GM23338 (cell line): ENCODE measurements around the gene TASOR2.

ENCODE experiments used
- CREB1 ChIP-seq: fragments of 250-450 bp; sonication (Bioruptor Pico); IDR thresholded peaks from 2 replicates; pipeline ENCODE4 v1.5.0; 2020; ENCODE audit warnings: low read depth, mild to moderate bottlenecking, moderate library complexity
- EZH2 ChIP-seq: fragments of 200-600 bp; sonication (generic); IDR thresholded peaks from one replicate; pipeline ENCODE4 v1.8.0; 2017; ENCODE audit warnings: antibody characterized with exemption, mild to moderate bottlenecking, low read depth; ENCODE audit not compliant: unreplicated experiment
- EZH2phosphoT487 ChIP-seq: fragments of 200-600 bp; sonication (generic); IDR thresholded peaks from one replicate; pipeline ENCODE4 v1.8.1; 2018; ENCODE audit warnings: antibody characterized with exemption; ENCODE audit not compliant: unreplicated experiment
- JUNB ChIP-seq: IDR thresholded peaks from one replicate; pipeline ENCODE4 v1.6.1; 2016; ENCODE audit warnings: antibody characterized with exemption; ENCODE audit not compliant: unreplicated experiment
- NANOG ChIP-seq: IDR thresholded peaks from 2 replicates; pipeline ENCODE4 v1.6.1; 2016; ENCODE audit warnings: antibody characterized with exemption, borderline replicate concordance
- POLR2AphosphoS5 ChIP-seq: IDR thresholded peaks from 2 replicates; pipeline ENCODE4 v1.6.1; 2016; ENCODE audit warnings: antibody characterized with exemption, low read depth
- STAT1 ChIP-seq: IDR thresholded peaks from one replicate; pipeline ENCODE4 v1.6.1; 2016; ENCODE audit warnings: antibody characterized with exemption; ENCODE audit not compliant: unreplicated experiment
- TF ChIP-seq, protein P1 (sequence below), 2 experiments: fragments of 200-600 bp in 1 of 2; sonication (generic) in 1 of 2; conservative IDR thresholded peaks; 2 replicates each; pipeline versions ENCODE4 v1.5.1 to v1.6.1; 2016 to 2017; ENCODE audit warnings: antibody characterized with exemption in 2 of 2, low read depth in 2 of 2, mild to moderate bottlenecking in 2 of 2, moderate library complexity in 1 of 2
- TF ChIP-seq, protein P2 (sequence below): IDR thresholded peaks from one replicate; pipeline ENCODE4 v1.6.1; 2018; ENCODE audit warnings: antibody characterized with exemption; ENCODE audit not compliant: unreplicated experiment
- TF ChIP-seq, protein P3 (sequence below): fragments of 250-450 bp; sonication (Bioruptor Pico); IDR thresholded peaks from 2 replicates; pipeline ENCODE4 v1.5.0; 2020; ENCODE audit warnings: mild to moderate bottlenecking, moderate library complexity
- TF ChIP-seq, protein P4 (sequence below): IDR thresholded peaks from 2 replicates; pipeline ENCODE4 v1.6.1; 2016; ENCODE audit warnings: antibody characterized with exemption

DNA sequence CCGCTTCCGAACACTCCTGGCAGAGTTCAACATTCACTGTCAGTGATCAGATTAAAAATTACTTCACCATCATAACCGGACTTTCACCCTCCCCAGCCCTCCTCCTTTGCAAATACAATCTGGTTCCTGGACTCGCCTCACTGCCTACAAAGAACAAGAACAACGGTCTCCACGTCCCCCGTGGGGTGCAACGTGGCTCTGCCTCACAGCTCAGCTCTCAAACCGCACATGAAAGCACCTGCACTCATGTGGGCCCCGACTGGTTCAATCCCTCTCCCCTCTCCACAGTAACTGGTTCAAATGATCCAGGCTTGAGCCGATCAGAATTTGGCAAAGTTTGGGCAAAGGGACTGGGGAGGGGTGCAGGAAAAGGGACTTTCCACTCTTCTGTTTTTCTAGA, 39.3 kb upstream of the TASOR2 start:
- TF ChIP-seq, protein P1, sequence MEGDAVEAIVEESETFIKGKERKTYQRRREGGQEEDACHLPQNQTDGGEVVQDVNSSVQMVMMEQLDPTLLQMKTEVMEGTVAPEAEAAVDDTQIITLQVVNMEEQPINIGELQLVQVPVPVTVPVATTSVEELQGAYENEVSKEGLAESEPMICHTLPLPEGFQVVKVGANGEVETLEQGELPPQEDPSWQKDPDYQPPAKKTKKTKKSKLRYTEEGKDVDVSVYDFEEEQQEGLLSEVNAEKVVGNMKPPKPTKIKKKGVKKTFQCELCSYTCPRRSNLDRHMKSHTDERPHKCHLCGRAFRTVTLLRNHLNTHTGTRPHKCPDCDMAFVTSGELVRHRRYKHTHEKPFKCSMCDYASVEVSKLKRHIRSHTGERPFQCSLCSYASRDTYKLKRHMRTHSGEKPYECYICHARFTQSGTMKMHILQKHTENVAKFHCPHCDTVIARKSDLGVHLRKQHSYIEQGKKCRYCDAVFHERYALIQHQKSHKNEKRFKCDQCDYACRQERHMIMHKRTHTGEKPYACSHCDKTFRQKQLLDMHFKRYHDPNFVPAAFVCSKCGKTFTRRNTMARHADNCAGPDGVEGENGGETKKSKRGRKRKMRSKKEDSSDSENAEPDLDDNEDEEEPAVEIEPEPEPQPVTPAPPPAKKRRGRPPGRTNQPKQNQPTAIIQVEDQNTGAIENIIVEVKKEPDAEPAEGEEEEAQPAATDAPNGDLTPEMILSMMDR (conservative IDR thresholded peaks at IDR 0.05; ENCODE audit: low read depth in 2 of 2) = no peak
- TF ChIP-seq EZH2 = no peak
- TF ChIP-seq, protein P2, sequence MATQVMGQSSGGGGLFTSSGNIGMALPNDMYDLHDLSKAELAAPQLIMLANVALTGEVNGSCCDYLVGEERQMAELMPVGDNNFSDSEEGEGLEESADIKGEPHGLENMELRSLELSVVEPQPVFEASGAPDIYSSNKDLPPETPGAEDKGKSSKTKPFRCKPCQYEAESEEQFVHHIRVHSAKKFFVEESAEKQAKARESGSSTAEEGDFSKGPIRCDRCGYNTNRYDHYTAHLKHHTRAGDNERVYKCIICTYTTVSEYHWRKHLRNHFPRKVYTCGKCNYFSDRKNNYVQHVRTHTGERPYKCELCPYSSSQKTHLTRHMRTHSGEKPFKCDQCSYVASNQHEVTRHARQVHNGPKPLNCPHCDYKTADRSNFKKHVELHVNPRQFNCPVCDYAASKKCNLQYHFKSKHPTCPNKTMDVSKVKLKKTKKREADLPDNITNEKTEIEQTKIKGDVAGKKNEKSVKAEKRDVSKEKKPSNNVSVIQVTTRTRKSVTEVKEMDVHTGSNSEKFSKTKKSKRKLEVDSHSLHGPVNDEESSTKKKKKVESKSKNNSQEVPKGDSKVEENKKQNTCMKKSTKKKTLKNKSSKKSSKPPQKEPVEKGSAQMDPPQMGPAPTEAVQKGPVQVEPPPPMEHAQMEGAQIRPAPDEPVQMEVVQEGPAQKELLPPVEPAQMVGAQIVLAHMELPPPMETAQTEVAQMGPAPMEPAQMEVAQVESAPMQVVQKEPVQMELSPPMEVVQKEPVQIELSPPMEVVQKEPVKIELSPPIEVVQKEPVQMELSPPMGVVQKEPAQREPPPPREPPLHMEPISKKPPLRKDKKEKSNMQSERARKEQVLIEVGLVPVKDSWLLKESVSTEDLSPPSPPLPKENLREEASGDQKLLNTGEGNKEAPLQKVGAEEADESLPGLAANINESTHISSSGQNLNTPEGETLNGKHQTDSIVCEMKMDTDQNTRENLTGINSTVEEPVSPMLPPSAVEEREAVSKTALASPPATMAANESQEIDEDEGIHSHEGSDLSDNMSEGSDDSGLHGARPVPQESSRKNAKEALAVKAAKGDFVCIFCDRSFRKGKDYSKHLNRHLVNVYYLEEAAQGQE = no peak
- no peak for TF ChIP-seq EZH2phosphoT487
- no peak for TF ChIP-seq POLR2AphosphoS5
- TF ChIP-seq JUNB = no peak
- TF ChIP-seq, protein P3, sequence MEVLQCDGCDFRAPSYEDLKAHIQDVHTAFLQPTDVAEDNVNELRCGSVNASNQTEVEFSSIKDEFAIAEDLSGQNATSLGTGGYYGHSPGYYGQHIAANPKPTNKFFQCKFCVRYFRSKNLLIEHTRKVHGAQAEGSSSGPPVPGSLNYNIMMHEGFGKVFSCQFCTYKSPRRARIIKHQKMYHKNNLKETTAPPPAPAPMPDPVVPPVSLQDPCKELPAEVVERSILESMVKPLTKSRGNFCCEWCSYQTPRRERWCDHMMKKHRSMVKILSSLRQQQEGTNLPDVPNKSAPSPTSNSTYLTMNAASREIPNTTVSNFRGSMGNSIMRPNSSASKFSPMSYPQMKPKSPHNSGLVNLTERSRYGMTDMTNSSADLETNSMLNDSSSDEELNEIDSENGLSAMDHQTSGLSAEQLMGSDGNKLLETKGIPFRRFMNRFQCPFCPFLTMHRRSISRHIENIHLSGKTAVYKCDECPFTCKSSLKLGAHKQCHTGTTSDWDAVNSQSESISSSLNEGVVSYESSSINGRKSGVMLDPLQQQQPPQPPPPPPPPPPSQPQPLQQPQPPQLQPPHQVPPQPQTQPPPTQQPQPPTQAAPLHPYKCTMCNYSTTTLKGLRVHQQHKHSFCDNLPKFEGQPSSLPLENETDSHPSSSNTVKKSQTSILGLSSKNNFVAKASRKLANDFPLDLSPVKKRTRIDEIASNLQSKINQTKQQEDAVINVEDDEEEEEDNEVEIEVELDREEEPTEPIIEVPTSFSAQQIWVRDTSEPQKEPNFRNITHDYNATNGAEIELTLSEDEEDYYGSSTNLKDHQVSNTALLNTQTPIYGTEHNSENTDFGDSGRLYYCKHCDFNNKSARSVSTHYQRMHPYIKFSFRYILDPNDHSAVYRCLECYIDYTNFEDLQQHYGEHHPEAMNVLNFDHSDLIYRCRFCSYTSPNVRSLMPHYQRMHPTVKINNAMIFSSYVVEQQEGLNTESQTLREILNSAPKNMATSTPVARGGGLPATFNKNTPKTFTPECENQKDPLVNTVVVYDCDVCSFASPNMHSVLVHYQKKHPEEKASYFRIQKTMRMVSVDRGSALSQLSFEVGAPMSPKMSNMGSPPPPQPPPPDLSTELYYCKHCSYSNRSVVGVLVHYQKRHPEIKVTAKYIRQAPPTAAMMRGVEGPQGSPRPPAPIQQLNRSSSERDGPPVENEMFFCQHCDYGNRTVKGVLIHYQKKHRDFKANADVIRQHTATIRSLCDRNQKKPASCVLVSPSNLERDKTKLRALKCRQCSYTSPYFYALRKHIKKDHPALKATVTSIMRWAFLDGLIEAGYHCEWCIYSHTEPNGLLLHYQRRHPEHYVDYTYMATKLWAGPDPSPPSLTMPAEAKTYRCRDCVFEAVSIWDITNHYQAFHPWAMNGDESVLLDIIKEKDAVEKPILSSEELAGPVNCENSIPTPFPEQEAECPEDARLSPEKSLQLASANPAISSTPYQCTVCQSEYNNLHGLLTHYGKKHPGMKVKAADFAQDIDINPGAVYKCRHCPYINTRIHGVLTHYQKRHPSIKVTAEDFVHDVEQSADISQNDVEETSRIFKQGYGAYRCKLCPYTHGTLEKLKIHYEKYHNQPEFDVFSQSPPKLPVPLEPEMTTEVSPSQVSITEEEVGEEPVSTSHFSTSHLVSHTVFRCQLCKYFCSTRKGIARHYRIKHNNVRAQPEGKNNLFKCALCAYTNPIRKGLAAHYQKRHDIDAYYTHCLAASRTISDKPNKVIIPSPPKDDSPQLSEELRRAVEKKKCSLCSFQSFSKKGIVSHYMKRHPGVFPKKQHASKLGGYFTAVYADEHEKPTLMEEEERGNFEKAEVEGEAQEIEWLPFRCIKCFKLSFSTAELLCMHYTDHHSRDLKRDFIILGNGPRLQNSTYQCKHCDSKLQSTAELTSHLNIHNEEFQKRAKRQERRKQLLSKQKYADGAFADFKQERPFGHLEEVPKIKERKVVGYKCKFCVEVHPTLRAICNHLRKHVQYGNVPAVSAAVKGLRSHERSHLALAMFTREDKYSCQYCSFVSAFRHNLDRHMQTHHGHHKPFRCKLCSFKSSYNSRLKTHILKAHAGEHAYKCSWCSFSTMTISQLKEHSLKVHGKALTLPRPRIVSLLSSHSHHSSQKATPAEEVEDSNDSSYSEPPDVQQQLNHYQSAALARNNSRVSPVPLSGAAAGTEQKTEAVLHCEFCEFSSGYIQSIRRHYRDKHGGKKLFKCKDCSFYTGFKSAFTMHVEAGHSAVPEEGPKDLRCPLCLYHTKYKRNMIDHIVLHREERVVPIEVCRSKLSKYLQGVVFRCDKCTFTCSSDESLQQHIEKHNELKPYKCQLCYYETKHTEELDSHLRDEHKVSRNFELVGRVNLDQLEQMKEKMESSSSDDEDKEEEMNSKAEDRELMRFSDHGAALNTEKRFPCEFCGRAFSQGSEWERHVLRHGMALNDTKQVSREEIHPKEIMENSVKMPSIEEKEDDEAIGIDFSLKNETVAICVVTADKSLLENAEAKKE (CRISPR knock-in tag) = no peak
- TF ChIP-seq CREB1 (CRISPR knock-in tag) = no peak
- no peak for TF ChIP-seq STAT1
- TF ChIP-seq, protein P4, sequence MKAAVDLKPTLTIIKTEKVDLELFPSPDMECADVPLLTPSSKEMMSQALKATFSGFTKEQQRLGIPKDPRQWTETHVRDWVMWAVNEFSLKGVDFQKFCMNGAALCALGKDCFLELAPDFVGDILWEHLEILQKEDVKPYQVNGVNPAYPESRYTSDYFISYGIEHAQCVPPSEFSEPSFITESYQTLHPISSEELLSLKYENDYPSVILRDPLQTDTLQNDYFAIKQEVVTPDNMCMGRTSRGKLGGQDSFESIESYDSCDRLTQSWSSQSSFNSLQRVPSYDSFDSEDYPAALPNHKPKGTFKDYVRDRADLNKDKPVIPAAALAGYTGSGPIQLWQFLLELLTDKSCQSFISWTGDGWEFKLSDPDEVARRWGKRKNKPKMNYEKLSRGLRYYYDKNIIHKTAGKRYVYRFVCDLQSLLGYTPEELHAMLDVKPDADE = no peak
- no peak for TF ChIP-seq NANOG
